ENCODE results near the gene ECI1. TPM values are rescaled to one million over a fixed set of nuclear protein-coding genes. Genes with fewer than 3 reads are reported as not detected.

ECI1 gene
- total and polyA plus RNA-seq, 2 experiments from 2014 or later = 118 to 143 TPM

GRCh38 chr16:2243031-2243528, 8.3 kb downstream of the ECI1 start:
- H4K20me1 ChIP-seq (replicated peaks; ENCODE audit: insufficient read depth) = no peaks in the 10 kb centered on the region; the same call in none of the 2 replicates
- TF ChIP-seq POLR2AphosphoS5 (IDR thresholded peaks at IDR 0.05; ENCODE audit: low read depth) (no peak), ETS1 (IDR thresholded peaks at IDR 0.05) (no peak), ZNF462 (CRISPR knock-in tag; IDR thresholded peaks at IDR 0.05) (no peak), CTCF (conservative IDR thresholded peaks at IDR 0.05; ENCODE audit: low read depth in 2 of 2) (peak; percentile 49 to 66; a peak in 3 of 4 replicates)
- ATAC-seq (peak; percentile 25), DNase-seq (ENCODE audit: low spot score) (peak; percentile 69)
- H3K4me1 ChIP-seq (ENCODE audit: insufficient read depth) = no peaks in the 10 kb centered on the region
- H3K27me3 ChIP-seq (ENCODE audit: insufficient read depth) = no peaks in the 10 kb centered on the region; the same call in 1 of the 2 replicates
- no peak overlapping the region for H3K27ac ChIP-seq (ENCODE audit: low read depth)
- H3K79me2 ChIP-seq (replicated peaks; ENCODE audit: insufficient read depth) = peaks cover 6% of the 10 kb centered on the region; the same call in 1 of the 2 replicates
- no peak overlapping the region for H3K27ac Mint-ChIP-seq
- H3K9me3 Mint-ChIP-seq = no peaks in the 10 kb centered on the region
- H3K4me3 ChIP-seq = no peak overlapping the region
- H3K36me3 ChIP-seq (ENCODE audit: insufficient read depth) = peaks cover 4% of the 10 kb centered on the region; the same call in 1 of the 2 replicates
- no peaks in the 10 kb centered on the region for H3K9me2 ChIP-seq (ENCODE audit: insufficient read depth)
- H3K4me1 Mint-ChIP-seq = no peaks in the 10 kb centered on the region
- peaks cover 11% of the 10 kb centered on the region for H3K27me3 Mint-ChIP-seq (ENCODE audit: insufficient read depth, low read depth, poor library complexity)
- peaks cover 51% of the 10 kb centered on the region for H3K36me3 Mint-ChIP-seq (ENCODE audit: low read depth)
- peaks cover 8% of the 10 kb centered on the region; the same call in 1 of the 2 replicates for H3F3A ChIP-seq (replicated peaks; ENCODE audit: low read depth)
- no peak overlapping the region for H3K4me2 ChIP-seq
- no peak overlapping the region for H2AFZ ChIP-seq
- no peak overlapping the region for H3K4me3 Mint-ChIP-seq

All from GM23338 (cell line).